Peyer's patch (tissue), 4 donors: ENCODE results near the gene EFNA1. TPM values are rescaled to one million over a fixed set of nuclear protein-coding genes. Genes with fewer than 3 reads are reported as not detected.

Source experiments
- DNase-seq, 3 donors: peaks; one replicate each; pipeline ENCODE4 v3.0.0-alpha.2; 2017 to 2019
- H3K27ac ChIP-seq, 4 donors: fragments of 200-600 bp; sonication (generic); one replicate each; pipeline ENCODE4 v1.5.1; 2016 to 2019
- H3K27me3 ChIP-seq, 2 donors: fragments of 200-600 bp; sonication (generic); one replicate each; pipeline ENCODE4 v1.5.1; 2019
- H3K36me3 ChIP-seq, 3 donors: fragments of 200-600 bp; sonication (generic); one replicate each; pipeline ENCODE4 v1.5.1; 2016 to 2019
- H3K4me1 ChIP-seq, 4 donors: fragments of 200-600 bp; sonication (generic); one replicate each; pipeline ENCODE4 v1.5.1; 2016 to 2019
- H3K4me3 ChIP-seq, 4 donors: fragments of 200-600 bp; sonication (generic); 1 replicate in 3 of 4; 2 replicates in 1 of 4; pipeline ENCODE4 v1.5.1; 2016 to 2019; ENCODE audit warnings: mild to moderate bottlenecking in 1 of 4
- H3K9me3 ChIP-seq, 4 donors: fragments of 200-600 bp; sonication (generic); one replicate each; pipeline ENCODE4 v1.5.1; 2016 to 2019; ENCODE audit warnings: mild to moderate bottlenecking in 1 of 4
- POLR2A ChIP-seq, 2 donors: fragments of 450-650 bp; IDR thresholded peaks; one replicate each; pipeline ENCODE4 v1.5.1; 2017; ENCODE audit warnings: antibody characterized with exemption in 2 of 2, mild to moderate bottlenecking in 2 of 2, moderate library complexity in 2 of 2
- total RNA-seq, 4 donors: library from RNA; depleted of rRNA; stranded (reverse); fragments of >200 nt; gene quantifications; one replicate each; pipeline ENCODE4 v1.1.0, GENCODE V29; 2016
- TF ChIP-seq, protein P1 (sequence below), 6 experiments: fragments of 450-650 bp in 4 of 6; fragments of 200-600 bp in 2 of 6; sonication (generic) in 1 of 6; IDR thresholded peaks; one replicate each; pipeline ENCODE4 v1.5.1; 2017 to 2019; ENCODE audit warnings: antibody characterized with exemption in 6 of 6, mild to moderate bottlenecking in 3 of 6, moderate library complexity in 1 of 6

EFNA1 gene
- total RNA-seq: 100 to 1,000 TPM in 3 of 4 donors, 10 to 100 TPM in 1; 13.2 to 166 (median 145) TPM

DNA sequence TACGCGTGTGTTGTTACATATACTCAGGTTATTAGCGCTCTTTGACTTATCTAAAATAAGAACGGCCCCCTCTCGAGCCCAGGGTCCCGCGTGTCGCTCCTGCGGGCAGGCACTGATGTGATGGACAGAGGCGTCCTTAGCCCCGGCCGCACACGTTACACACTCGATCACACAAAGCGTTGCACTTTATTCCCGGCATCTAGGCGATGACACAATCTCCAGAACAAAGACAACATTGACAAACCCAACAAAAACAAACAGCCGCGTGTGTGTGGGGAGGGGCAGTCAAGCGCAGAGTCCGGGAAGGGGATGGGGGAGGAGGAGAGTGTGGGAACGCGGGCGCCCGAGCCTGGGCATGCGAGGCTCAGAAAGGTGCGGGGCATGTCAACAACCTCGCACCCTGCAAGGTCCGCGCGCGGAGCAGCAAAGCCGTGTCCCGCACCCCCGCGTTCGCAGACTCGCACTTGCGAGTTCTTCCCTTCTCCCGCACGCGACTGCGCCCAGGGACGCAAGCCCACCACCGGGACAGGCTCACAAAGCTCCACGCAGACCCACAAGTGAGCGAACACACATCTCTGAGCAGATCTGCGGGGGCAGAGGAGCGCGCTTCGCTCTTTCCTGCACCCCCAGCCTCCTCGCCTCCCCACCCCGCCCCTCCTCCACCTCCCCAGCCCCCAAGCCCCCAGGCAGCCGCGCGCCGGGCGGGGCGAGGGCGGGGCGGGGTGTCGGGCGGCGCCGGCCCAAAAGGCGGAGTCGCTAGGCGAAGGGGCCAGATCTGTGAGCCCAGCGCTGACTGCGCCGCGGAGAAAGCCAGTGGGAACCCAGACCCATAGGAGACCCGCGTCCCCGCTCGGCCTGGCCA is at the start of gene EFNA1:
Gene EFNA1 (plus strand): TSS at position 772 of the 862 bp plus-strand sequence. CDS start 102 bp downstream, outside the sequence.
- Histone ChIP-seq H3K36me3 (peaks cover 0 to 13% (median 0%) of the 10 kb centered on the region in 3 donors), H3K4me1 (peaks cover 6 to 24% (median 15%) of the 10 kb centered on the region in 4 donors), H3K27ac (peak within 1 kb of the TSS; percentile 58 to 98 (median 92)), H3K4me3 (peak within 1 kb of the TSS; percentile 51 to 69 (median 64)), H3K9me3 (no peaks in the 10 kb centered on the region), H3K27me3 (no peaks in the 10 kb centered on the region)
- DNase-seq: peak; percentile 26 to 90 (median 89)
- TF ChIP-seq POLR2A (IDR thresholded peaks at IDR 0.05): peak; percentile 85 to 93
- TF ChIP-seq, protein P1, sequence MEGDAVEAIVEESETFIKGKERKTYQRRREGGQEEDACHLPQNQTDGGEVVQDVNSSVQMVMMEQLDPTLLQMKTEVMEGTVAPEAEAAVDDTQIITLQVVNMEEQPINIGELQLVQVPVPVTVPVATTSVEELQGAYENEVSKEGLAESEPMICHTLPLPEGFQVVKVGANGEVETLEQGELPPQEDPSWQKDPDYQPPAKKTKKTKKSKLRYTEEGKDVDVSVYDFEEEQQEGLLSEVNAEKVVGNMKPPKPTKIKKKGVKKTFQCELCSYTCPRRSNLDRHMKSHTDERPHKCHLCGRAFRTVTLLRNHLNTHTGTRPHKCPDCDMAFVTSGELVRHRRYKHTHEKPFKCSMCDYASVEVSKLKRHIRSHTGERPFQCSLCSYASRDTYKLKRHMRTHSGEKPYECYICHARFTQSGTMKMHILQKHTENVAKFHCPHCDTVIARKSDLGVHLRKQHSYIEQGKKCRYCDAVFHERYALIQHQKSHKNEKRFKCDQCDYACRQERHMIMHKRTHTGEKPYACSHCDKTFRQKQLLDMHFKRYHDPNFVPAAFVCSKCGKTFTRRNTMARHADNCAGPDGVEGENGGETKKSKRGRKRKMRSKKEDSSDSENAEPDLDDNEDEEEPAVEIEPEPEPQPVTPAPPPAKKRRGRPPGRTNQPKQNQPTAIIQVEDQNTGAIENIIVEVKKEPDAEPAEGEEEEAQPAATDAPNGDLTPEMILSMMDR (IDR thresholded peaks at IDR 0.05): no peak

- H3K9me3 ChIP-seq: no peaks in the 10 kb centered on the region
- H3K36me3 ChIP-seq: no peaks in the 10 kb centered on the region
- H3K27me3 ChIP-seq: peaks cover 0 to 47% of the 10 kb centered on the region in 2 donors
- peak within 1 kb of the TSS; percentile 37 to 64 (median 51) for H3K4me3 ChIP-seq
- H3K4me1 ChIP-seq: peaks cover 23 to 55% (median 40%) of the 10 kb centered on the region in 4 donors
- no peak within 1 kb of the TSS for H3K27ac ChIP-seq
- peak; percentile 65 to 87 (median 85) for DNase-seq
- no peak for TF ChIP-seq POLR2A (IDR thresholded peaks at IDR 0.05)
- TF ChIP-seq, protein P1 (IDR thresholded peaks at IDR 0.05): no peak
These were observed 49.0 kb upstream of the EFNA1 start, which contains the start of gene EFNA3 for GRCh38 chr1:155078469-155079209. Gene EFNA3, plus strand, starts transcription at chr1:155078837. Its CDS starts 105 bp downstream, at chr1:155078942.

- Histone ChIP-seq H3K36me3 (no peaks in the 10 kb centered on the region), H3K4me3 (peak overlapping the region; percentile 37 to 64 (median 51)), H3K27ac (no peak overlapping the region), H3K9me3 (no peaks in the 10 kb centered on the region), H3K4me1 (peaks cover 23 to 60% (median 41%) of the 10 kb centered on the region in 4 donors), H3K27me3 (peaks cover 0 to 47% of the 10 kb centered on the region in 2 donors)
- TF ChIP-seq, protein P1 (IDR thresholded peaks at IDR 0.05): no peak
- no peak for TF ChIP-seq POLR2A (IDR thresholded peaks at IDR 0.05)
- no peak for DNase-seq
These were observed 48.5 kb upstream of the EFNA1 start for GRCh38 chr1:155079210-155079486.

- H3K36me3 ChIP-seq: no peaks in the 10 kb centered on the region
- H3K27ac ChIP-seq: no peak overlapping the region
- DNase-seq: peak in 1 of 3 donors; percentile 64
- TF ChIP-seq, protein P1 (IDR thresholded peaks at IDR 0.05): no peak
- no peak for TF ChIP-seq POLR2A (IDR thresholded peaks at IDR 0.05)
- H3K9me3 ChIP-seq: no peaks in the 10 kb centered on the region
- H3K27me3 ChIP-seq: peaks cover 0 to 47% of the 10 kb centered on the region in 2 donors
- peaks cover 23 to 65% (median 44%) of the 10 kb centered on the region in 4 donors for H3K4me1 ChIP-seq
- peak overlapping the region; percentile 37 to 64 (median 51) for H3K4me3 ChIP-seq
These were observed 48.0 kb upstream of the EFNA1 start for GRCh38 chr1:155079487-155080311.
